D721Med (cell line): ENCODE measurements around the gene VEGFC.

ENCODE experiments used
- DNase-seq: peaks from one replicate; pipeline ENCODE4 v3.0.0; 2011; ENCODE audit warnings: low spot score; ENCODE audit not compliant: insufficient read length
- FAIRE-seq: peaks from 2 replicates; lab custom pipeline; 2011; peaks lifted over from hg19 to GRCh38; lab: Jason Lieb, UNC
- CTCF ChIP-seq: IDR thresholded peaks from 2 replicates; pipeline ENCODE4 v1.5.1; 2012; ENCODE audit warnings: mild to moderate bottlenecking, control low read depth; ENCODE audit not compliant: insufficient read depth; ENCODE audit errors: missing control alignments

Gene VEGFC

GRCh38 chr4:176638992-176639391 is 153.7 kb downstream of the VEGFC start:
- no peak for FAIRE-seq
- DNase-seq, result no peak
- no peak for TF ChIP-seq CTCF

GRCh38 chr4:176636292-176636691 is 156.4 kb downstream of the VEGFC start:
- no peak for FAIRE-seq
- no peak for TF ChIP-seq CTCF
- no peak for DNase-seq

- TF ChIP-seq CTCF, result no peak
- no peak for FAIRE-seq
- DNase-seq, result no peak
Observed at GRCh38 chr4:176635372-176636261, 157.1 kb downstream of the VEGFC start.
